SK-N-SH (cell line): Measurements from ENCODE around the gene FGD3.
"Not testable (repeated sequence)": the region's sequence is repeated elsewhere in the genome, so short reads cannot be mapped to it uniquely, and the experiment has no call there.

Source experiments
- EP300 ChIP-seq, 2 experiments: IDR thresholded peaks; 2 replicates each; pipeline versions ENCODE4 v1.4.0 to v1.6.1; 2012; ENCODE audit warnings: borderline replicate concordance in 1 of 2, low read depth in 1 of 2, low read length in 1 of 2
- NRF1 ChIP-seq: IDR thresholded peaks from 2 replicates; pipeline ENCODE4 v1.6.1; 2012; ENCODE audit warnings: low read depth, mild to moderate bottlenecking, low read length
- SIN3A ChIP-seq: IDR thresholded peaks from 2 replicates; pipeline ENCODE4 v1.6.1; 2012; ENCODE audit warnings: low read depth, mild to moderate bottlenecking, low read length, moderate library complexity, borderline replicate concordance
- SMC3 ChIP-seq: IDR thresholded peaks from 2 replicates; pipeline ENCODE4 v1.6.1; 2012; ENCODE audit warnings: low read depth, low read length, improper control_type of control experiment
- TCF12 ChIP-seq: IDR thresholded peaks from 2 replicates; pipeline ENCODE4 v1.4.0; 2012
- TEAD4 ChIP-seq: IDR thresholded peaks from 2 replicates; pipeline ENCODE4 v1.4.0; 2012; ENCODE audit warnings: mild to moderate bottlenecking, borderline replicate concordance; ENCODE audit not compliant: insufficient read depth
- TF ChIP-seq, protein P1 (sequence below): fragments of 200-600 bp; sonication (generic); IDR thresholded peaks from 2 replicates; pipeline ENCODE4 v1.6.1; 2017; ENCODE audit warnings: antibody characterized with exemption, mild to moderate bottlenecking, moderate library complexity
- TF ChIP-seq, protein P2 (sequence below): IDR thresholded peaks from 2 replicates; pipeline ENCODE4 v1.6.1; 2012; ENCODE audit warnings: mild to moderate bottlenecking, low read depth, low read length, moderate library complexity

DNA sequence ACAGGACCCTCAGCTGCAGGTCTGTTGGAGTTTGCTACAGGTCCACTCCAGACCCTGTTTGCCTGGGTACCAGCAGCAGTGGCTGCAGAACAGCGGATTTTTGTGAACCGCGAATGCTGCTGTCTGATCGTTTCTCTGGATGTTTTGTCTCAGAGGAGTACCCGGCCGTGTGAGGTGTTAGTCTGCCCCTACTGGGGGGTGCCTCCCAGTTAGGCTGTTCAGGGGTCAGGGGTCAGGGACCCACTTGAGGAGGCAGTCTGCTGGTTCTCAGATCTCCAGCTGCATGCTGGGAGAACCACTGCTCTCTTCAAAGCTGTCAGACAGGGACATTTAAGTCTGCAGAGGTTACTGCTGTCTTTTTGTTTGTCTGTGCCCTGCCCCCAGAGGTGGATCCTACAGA is 42.2 kb upstream of the FGD3 start:
- TF ChIP-seq, protein P1, sequence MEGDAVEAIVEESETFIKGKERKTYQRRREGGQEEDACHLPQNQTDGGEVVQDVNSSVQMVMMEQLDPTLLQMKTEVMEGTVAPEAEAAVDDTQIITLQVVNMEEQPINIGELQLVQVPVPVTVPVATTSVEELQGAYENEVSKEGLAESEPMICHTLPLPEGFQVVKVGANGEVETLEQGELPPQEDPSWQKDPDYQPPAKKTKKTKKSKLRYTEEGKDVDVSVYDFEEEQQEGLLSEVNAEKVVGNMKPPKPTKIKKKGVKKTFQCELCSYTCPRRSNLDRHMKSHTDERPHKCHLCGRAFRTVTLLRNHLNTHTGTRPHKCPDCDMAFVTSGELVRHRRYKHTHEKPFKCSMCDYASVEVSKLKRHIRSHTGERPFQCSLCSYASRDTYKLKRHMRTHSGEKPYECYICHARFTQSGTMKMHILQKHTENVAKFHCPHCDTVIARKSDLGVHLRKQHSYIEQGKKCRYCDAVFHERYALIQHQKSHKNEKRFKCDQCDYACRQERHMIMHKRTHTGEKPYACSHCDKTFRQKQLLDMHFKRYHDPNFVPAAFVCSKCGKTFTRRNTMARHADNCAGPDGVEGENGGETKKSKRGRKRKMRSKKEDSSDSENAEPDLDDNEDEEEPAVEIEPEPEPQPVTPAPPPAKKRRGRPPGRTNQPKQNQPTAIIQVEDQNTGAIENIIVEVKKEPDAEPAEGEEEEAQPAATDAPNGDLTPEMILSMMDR: not testable (repeated sequence)
- TF ChIP-seq SIN3A; EP300 (IDR thresholded peaks at IDR 0.05; ENCODE audit: borderline replicate concordance in 1 of 2, low read depth in 1 of 2, low read length in 1 of 2); TCF12; SMC3; TEAD4; NRF1: not testable (repeated sequence)
- TF ChIP-seq, protein P2, sequence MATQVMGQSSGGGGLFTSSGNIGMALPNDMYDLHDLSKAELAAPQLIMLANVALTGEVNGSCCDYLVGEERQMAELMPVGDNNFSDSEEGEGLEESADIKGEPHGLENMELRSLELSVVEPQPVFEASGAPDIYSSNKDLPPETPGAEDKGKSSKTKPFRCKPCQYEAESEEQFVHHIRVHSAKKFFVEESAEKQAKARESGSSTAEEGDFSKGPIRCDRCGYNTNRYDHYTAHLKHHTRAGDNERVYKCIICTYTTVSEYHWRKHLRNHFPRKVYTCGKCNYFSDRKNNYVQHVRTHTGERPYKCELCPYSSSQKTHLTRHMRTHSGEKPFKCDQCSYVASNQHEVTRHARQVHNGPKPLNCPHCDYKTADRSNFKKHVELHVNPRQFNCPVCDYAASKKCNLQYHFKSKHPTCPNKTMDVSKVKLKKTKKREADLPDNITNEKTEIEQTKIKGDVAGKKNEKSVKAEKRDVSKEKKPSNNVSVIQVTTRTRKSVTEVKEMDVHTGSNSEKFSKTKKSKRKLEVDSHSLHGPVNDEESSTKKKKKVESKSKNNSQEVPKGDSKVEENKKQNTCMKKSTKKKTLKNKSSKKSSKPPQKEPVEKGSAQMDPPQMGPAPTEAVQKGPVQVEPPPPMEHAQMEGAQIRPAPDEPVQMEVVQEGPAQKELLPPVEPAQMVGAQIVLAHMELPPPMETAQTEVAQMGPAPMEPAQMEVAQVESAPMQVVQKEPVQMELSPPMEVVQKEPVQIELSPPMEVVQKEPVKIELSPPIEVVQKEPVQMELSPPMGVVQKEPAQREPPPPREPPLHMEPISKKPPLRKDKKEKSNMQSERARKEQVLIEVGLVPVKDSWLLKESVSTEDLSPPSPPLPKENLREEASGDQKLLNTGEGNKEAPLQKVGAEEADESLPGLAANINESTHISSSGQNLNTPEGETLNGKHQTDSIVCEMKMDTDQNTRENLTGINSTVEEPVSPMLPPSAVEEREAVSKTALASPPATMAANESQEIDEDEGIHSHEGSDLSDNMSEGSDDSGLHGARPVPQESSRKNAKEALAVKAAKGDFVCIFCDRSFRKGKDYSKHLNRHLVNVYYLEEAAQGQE: not testable (repeated sequence)
